Measurements from ENCODE around the gene CAPZB.

CAPZB gene

DNA sequence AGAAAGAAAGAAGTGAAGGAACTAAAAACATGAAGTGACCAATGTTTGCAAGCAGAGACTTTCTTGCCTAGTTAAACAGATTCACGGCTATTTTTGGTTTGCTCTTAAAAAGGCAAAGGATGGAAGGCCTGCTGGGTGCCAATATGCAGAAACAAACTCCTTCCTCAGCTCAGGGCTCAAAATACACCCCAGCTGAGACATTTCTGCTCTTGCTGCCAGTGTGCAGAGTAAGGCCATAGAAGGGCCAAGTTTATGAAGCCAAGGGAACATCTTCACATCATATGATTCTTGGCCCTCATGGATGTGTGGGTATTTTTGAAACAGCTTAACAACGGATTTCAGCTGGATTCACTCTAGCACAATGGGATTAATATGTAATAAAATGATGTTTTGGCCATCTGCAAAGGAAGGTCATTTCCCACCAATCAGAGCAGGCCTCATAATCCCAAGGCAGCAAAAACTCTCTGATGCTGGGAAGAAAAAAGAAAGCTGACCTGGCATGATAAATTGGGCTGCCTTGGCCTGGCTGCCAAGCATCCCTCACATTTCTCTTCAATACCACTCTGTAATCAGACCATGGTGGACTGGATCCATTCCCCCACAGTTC is 70.7 kb downstream of the CAPZB start:
- Histone ChIP-seq H3K79me2 (ENCODE audit: low read length) (peaks cover 81% of the 10 kb centered on the region), H3K9me3 (replicated peaks; ENCODE audit: insufficient read depth, low read length) (no peaks in the 10 kb centered on the region), H3K4me2 (ENCODE audit: low read depth, low read length) (no peak overlapping the region), H3K27ac (ENCODE audit: low read length) (no peak overlapping the region), H3K36me3 (replicated peaks; ENCODE audit: insufficient read depth, low read length) (no peaks in the 10 kb centered on the region; the same call in 1 of the 2 replicates), H3K9me2 (replicated peaks; ENCODE audit: insufficient read depth, low read length) (no peaks in the 10 kb centered on the region), H3K4me1 (ENCODE audit: low read length) (no peaks in the 10 kb centered on the region), H3F3A (ENCODE audit: insufficient read depth, low read length) (no peaks in the 10 kb centered on the region), H4K20me1 (ENCODE audit: insufficient read depth, low read length) (no peaks in the 10 kb centered on the region), H3K9ac (ENCODE audit: low read length) (no peak overlapping the region), H2AFZ (ENCODE audit: low read length) (no peak overlapping the region), H3K4me3 (ENCODE audit: low read length) (no peak overlapping the region), H3K27me3 (replicated peaks; ENCODE audit: insufficient read depth, low read length) (no peaks in the 10 kb centered on the region)
- DNase-seq, result no peak
- TF ChIP-seq EZH2 (optimal IDR thresholded peaks at IDR 0.05; ENCODE audit: low read depth, low read length) (no peak), EZH2phosphoT487 (IDR thresholded peaks at IDR 0.05; ENCODE audit: low read length) (no peak), CTCF (IDR thresholded peaks at IDR 0.05; ENCODE audit: low read length) (no peak)

- no peak overlapping the region for H2AFZ ChIP-seq (ENCODE audit: low read length)
- H3F3A ChIP-seq (ENCODE audit: insufficient read depth, low read length), result no peaks in the 10 kb centered on the region
- no peaks in the 10 kb centered on the region for H3K9me3 ChIP-seq (replicated peaks; ENCODE audit: insufficient read depth, low read length)
- no peak overlapping the region for H3K4me3 ChIP-seq (ENCODE audit: low read length)
- no peaks in the 10 kb centered on the region; the same call in 1 of the 2 replicates for H3K36me3 ChIP-seq (replicated peaks; ENCODE audit: insufficient read depth, low read length)
- H3K4me2 ChIP-seq (ENCODE audit: low read depth, low read length), result no peak overlapping the region
- DNase-seq, result no peak
- H3K9ac ChIP-seq (ENCODE audit: low read length), result no peak overlapping the region
- TF ChIP-seq EZH2 (optimal IDR thresholded peaks at IDR 0.05; ENCODE audit: low read depth, low read length) (no peak), EZH2phosphoT487 (IDR thresholded peaks at IDR 0.05; ENCODE audit: low read length) (no peak), CTCF (IDR thresholded peaks at IDR 0.05; ENCODE audit: low read length) (no peak)
- no peaks in the 10 kb centered on the region for H3K9me2 ChIP-seq (replicated peaks; ENCODE audit: insufficient read depth, low read length)
- no peaks in the 10 kb centered on the region for H4K20me1 ChIP-seq (ENCODE audit: insufficient read depth, low read length)
- no peaks in the 10 kb centered on the region for H3K4me1 ChIP-seq (ENCODE audit: low read length)
- H3K27ac ChIP-seq (ENCODE audit: low read length), result no peak overlapping the region
- no peaks in the 10 kb centered on the region for H3K27me3 ChIP-seq (replicated peaks; ENCODE audit: insufficient read depth, low read length)
- H3K79me2 ChIP-seq (ENCODE audit: low read length), result peaks cover 87% of the 10 kb centered on the region
These were observed 71.3 kb downstream of the CAPZB start for GRCh38 chr1:19413999-19414398.

- H3K4me3 ChIP-seq (ENCODE audit: low read length), result no peak overlapping the region
- H3K9ac ChIP-seq (ENCODE audit: low read length), result no peak overlapping the region
- no peaks in the 10 kb centered on the region for H3K9me3 ChIP-seq (replicated peaks; ENCODE audit: insufficient read depth, low read length)
- H3K4me2 ChIP-seq (ENCODE audit: low read depth, low read length), result no peak overlapping the region
- H3K4me1 ChIP-seq (ENCODE audit: low read length), result no peaks in the 10 kb centered on the region
- H3K79me2 ChIP-seq (ENCODE audit: low read length), result peaks cover 81% of the 10 kb centered on the region
- H3F3A ChIP-seq (ENCODE audit: insufficient read depth, low read length), result no peaks in the 10 kb centered on the region
- no peaks in the 10 kb centered on the region for H3K36me3 ChIP-seq (replicated peaks; ENCODE audit: insufficient read depth, low read length)
- TF ChIP-seq CTCF (IDR thresholded peaks at IDR 0.05; ENCODE audit: low read length), result no peak
- no peak for TF ChIP-seq EZH2phosphoT487 (IDR thresholded peaks at IDR 0.05; ENCODE audit: low read length)
- TF ChIP-seq EZH2 (optimal IDR thresholded peaks at IDR 0.05; ENCODE audit: low read depth, low read length), result no peak
- no peak overlapping the region for H2AFZ ChIP-seq (ENCODE audit: low read length)
- no peak overlapping the region for H3K27ac ChIP-seq (ENCODE audit: low read length)
- H4K20me1 ChIP-seq (ENCODE audit: insufficient read depth, low read length), result no peaks in the 10 kb centered on the region
- no peaks in the 10 kb centered on the region for H3K27me3 ChIP-seq (replicated peaks; ENCODE audit: insufficient read depth, low read length)
- DNase-seq, result no peak
- no peaks in the 10 kb centered on the region for H3K9me2 ChIP-seq (replicated peaks; ENCODE audit: insufficient read depth, low read length)
These were observed 72.7 kb downstream of the CAPZB start for GRCh38 chr1:19412654-19413053.
